HUES6 (cell line): ENCODE data around the gene GHRL.

Source experiments
- H3K27ac ChIP-seq: 2 replicates; pipeline ENCODE4 v1.7.0; 2013; ENCODE audit warnings: low read depth, mild to moderate bottlenecking, low read length, inconsistent platforms
- H3K27me3 ChIP-seq: 2 replicates; pipeline ENCODE4 v1.6.1; 2013; ENCODE audit warnings: low read length; ENCODE audit not compliant: control insufficient read depth, insufficient read depth
- H3K36me3 ChIP-seq: 2 replicates; pipeline ENCODE4 v1.6.1; 2013; ENCODE audit warnings: low read length; ENCODE audit not compliant: control insufficient read depth, insufficient read depth
- H3K4me1 ChIP-seq: 2 replicates; pipeline ENCODE4 v1.6.1; 2013; ENCODE audit warnings: low read length; ENCODE audit not compliant: control insufficient read depth, insufficient read depth
- H3K4me3 ChIP-seq: 2 replicates; pipeline ENCODE4 v1.5.1; 2013; ENCODE audit warnings: low read depth, low read length
- H3K9ac ChIP-seq: one replicate; pipeline ENCODE4 v1.6.1; 2013; ENCODE audit warnings: mild to moderate bottlenecking, low read length
- H3K9me3 ChIP-seq: 2 replicates; pipeline ENCODE4 v1.6.1; 2013; ENCODE audit warnings: low read depth, low read length; ENCODE audit not compliant: control insufficient read depth, insufficient read depth

GHRL gene

DNA sequence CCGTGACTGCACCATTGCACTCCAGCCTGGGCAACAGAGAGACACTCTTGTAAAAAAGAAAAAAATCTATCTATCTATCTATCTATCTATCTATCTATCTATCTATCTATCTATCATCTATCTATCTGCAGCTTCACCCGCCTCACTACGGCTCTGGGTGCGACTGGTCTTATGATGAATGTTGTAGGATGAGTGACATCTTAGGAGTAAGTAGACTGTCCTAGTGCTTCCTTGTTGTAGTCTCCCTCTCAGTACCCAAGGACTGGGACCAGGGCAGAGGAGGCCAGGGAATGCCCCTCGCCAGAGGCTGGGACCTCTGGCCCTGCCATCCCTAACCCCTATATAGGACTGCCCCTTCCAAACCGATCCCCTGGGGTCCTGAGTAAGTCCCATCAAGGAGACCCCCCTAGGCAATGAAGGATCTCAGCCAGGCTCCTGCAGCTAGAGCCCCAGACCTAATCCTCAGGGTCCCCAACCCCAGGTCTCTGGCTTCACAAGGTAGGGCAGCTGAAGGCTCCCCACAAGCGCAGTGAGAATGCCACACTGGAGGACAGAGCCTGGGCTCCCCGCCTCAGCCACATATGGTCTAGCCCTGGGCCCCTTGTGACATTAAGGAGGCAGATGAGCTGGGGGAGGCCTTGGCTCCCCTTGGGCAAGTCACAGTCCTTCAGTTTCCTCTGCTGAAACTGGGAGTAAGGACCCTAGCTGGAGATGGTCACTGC, 29.0 kb upstream of the GHRL start:
- H3K27me3 ChIP-seq: peaks cover 24% of the 10 kb centered on the region; the same call in 1 of the 2 replicates
- no peak overlapping the region for H3K9ac ChIP-seq
- H3K27ac ChIP-seq: no peak overlapping the region
- H3K9me3 ChIP-seq: no peaks in the 10 kb centered on the region
- no peak overlapping the region for H3K4me3 ChIP-seq
- H3K4me1 ChIP-seq: no peaks in the 10 kb centered on the region
- peaks cover 24% of the 10 kb centered on the region for H3K36me3 ChIP-seq

DNA sequence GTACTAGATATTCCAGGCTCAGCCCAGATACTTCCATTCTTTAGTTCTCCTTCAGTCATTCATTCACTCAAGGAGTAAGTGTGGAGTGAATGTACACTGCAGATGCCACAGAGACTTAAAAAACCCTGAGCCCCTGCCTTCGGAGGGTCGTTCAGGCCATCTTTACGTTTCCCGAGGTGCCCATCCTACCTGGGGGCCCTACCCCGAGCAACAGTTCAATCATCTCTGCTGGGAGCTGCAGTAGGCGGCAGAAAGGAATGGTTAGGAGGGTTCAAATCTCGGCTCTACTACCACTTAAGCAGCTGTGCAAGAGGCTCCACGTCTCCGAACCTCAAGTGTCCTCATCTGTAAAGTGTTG, 27.6 kb upstream of the GHRL start:
- Histone ChIP-seq H3K27ac (peak overlapping the region; percentile 84), H3K4me1 (no peaks in the 10 kb centered on the region), H3K9ac (peak overlapping the region; percentile 97), H3K9me3 (no peaks in the 10 kb centered on the region), H3K4me3 (peak overlapping the region; percentile 91), H3K36me3 (peaks cover 37% of the 10 kb centered on the region), H3K27me3 (peaks cover 10% of the 10 kb centered on the region; the same call in 1 of the 2 replicates)

DNA sequence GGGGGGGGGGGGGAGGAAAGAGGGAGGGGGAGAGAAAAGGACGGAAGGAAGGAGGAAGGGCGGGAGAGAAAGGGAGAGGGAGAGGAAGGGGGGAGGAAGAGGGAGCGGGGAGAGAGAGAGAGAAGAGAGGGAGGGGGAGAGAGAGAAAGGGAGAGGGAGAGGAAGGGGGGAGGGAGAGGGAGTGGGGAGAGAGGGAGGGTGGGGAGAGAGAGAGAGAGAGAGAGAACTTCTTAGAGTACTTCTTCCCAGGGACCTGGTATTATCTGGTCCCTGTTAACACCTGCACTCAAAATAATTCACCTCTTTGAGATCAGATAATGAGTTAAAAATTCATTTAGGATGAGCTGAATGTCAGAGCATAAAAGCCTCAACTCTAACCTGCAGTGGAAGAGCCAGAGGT, 27.1 kb upstream of the GHRL start:
- H3K4me1 ChIP-seq: no peaks in the 10 kb centered on the region
- peaks cover 7% of the 10 kb centered on the region; the same call in 1 of the 2 replicates for H3K27me3 ChIP-seq
- H3K36me3 ChIP-seq: peaks cover 42% of the 10 kb centered on the region
- H3K4me3 ChIP-seq: peak overlapping the region; percentile 91
- no peak overlapping the region for H3K27ac ChIP-seq
- no peaks in the 10 kb centered on the region for H3K9me3 ChIP-seq
- peak overlapping the region; percentile 97 for H3K9ac ChIP-seq

DNA sequence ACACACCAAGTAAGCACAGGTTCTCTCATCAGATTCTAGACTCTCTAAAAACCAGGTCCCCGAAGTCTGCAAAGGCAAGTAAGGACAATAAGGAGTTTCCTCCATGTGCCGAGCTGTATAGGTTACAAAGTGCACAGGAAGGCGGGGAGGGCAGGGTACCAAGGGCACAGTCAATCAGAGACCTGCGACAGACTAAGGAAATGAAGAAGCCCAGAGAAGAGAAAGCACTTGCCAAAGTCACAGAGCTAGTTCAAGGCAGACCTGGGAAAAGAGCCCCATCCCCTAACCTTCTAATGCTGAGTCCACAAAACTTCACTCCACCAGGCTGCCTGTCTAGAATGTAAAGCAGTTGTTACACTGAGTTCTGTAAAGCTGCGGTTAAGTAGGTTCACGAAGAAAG, 26.5 kb upstream of the GHRL start:
- H3K27me3 ChIP-seq: peaks cover 1% of the 10 kb centered on the region; the same call in 1 of the 2 replicates
- no peak overlapping the region for H3K9ac ChIP-seq
- no peaks in the 10 kb centered on the region for H3K4me1 ChIP-seq

DNA sequence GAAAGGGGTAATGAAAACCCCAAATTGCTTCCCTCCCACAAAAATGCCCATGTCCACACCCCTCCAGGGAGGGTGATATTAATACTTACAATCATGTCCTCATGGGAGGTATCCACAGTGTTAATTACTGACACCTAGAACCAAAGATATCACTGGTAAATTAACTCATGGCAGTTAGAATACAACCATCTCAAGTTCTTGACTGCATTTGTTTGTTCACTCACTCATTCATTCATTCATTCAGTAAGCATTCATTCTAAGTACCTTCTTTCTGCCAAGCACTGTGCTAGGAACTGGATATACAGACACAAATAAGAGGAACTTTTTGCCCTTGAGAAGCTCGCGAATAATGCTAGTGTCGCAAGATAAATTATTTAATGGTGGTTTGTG, 25.2 kb upstream of the GHRL start:
- no peaks in the 10 kb centered on the region for H3K27me3 ChIP-seq
- no peak overlapping the region for H3K9ac ChIP-seq
- no peaks in the 10 kb centered on the region for H3K9me3 ChIP-seq
- H3K27ac ChIP-seq: no peak overlapping the region
- H3K4me3 ChIP-seq: no peak overlapping the region
- no peaks in the 10 kb centered on the region for H3K4me1 ChIP-seq
- peaks cover 60% of the 10 kb centered on the region for H3K36me3 ChIP-seq

More for the DNA sequence above, 26.5 kb upstream of the GHRL start:
- Histone ChIP-seq H3K9me3 (no peaks in the 10 kb centered on the region), H3K27ac (no peak overlapping the region), H3K36me3 (peaks cover 47% of the 10 kb centered on the region), H3K4me3 (peak overlapping the region; percentile 91; the same call in 1 of the 2 replicates)

DNA sequence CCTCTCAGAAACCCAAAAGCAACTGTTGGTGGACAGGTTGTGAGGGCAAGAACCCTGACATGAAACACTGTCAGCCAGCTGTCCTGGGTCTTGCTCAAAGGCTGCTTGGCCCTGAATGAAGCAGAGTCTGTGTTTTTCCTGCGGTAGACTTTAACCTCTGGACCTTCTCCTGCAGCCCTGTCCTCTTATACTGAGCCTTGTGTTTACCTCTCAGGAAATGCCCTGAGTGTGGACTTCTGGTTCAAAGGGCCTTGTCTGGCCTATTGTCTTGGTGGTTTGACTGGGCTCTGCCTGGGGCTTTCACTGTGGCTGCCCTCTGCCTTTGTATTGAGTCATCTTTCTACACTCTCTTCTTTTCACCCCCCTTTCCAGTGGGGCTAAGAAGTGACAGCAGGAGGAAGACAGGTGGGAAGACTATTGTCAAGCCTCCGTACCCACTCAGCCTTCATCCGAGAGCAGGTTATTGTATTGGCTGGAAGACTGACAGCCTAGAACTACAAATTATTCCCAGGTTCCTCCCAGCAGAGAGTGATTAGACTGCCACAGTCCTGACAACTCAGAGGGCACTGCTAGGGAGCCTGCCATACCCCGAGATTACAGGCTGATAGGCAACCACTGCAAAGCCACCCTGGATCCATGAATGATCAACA, 24.7 kb upstream of the GHRL start:
- peaks cover 65% of the 10 kb centered on the region for H3K36me3 ChIP-seq

DNA sequence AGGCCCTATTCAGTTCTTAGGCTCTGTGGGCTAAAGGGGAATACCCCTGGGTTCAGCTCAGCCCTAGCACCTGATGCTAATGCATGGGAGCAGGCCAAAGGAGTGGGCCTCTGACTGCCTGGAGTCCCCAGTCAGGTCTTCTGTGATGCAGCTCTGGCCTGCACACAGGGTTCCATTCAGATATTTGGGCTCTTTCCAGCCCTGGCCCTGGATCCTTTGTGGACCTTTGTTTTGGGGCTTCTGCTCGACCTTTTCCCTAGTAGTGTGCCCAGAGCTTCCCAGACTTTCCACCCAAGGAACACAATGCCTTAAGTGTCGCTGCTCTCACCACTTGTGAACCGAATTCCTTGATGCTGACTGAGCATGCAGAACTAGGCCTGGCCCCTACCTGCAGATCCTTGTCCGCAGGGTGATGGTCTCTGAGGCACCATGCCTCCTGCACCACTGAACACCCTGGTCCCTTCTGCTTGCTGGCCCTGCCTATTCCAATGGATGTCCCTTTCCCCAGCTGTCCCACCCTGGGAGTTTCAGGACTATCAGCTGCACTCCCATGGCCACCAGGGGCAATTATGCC, 23.1 kb upstream of the GHRL start:
- H3K27me3 ChIP-seq: no peaks in the 10 kb centered on the region
- no peak overlapping the region for H3K9ac ChIP-seq
- H3K4me3 ChIP-seq: no peak overlapping the region
- no peak overlapping the region for H3K27ac ChIP-seq
- no peaks in the 10 kb centered on the region for H3K9me3 ChIP-seq
- H3K4me1 ChIP-seq: no peaks in the 10 kb centered on the region
- peaks cover 81% of the 10 kb centered on the region for H3K36me3 ChIP-seq

More for the DNA sequence above, 24.7 kb upstream of the GHRL start:
- Histone ChIP-seq H3K9ac (no peak overlapping the region), H3K4me3 (no peak overlapping the region), H3K27me3 (no peaks in the 10 kb centered on the region), H3K27ac (no peak overlapping the region), H3K4me1 (no peaks in the 10 kb centered on the region), H3K9me3 (no peaks in the 10 kb centered on the region)

DNA sequence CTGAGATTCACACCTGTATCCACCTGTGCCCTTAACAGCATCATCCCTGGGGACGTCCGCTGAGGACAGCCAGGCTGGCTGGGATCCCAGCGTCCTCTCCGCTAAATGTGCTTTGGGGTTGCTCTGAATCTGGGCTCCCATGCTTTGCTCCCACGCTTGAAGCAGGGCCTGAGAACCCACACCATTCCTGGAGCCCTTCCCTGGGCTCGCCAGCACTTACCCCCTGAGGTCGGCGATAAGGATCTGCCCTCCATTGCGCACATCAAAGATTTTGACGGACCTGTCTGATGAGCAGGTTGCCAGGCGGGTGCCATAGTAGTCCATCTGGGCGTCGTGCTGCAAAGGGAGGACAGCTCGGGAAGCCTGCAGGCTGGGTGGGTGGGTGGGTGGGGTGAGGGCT, 22.4 kb upstream of the GHRL start:
- no peak overlapping the region for H3K4me3 ChIP-seq
- H3K27ac ChIP-seq: no peak overlapping the region
- no peaks in the 10 kb centered on the region for H3K27me3 ChIP-seq
- H3K9me3 ChIP-seq: no peaks in the 10 kb centered on the region
- H3K4me1 ChIP-seq: no peaks in the 10 kb centered on the region
- no peak overlapping the region for H3K9ac ChIP-seq
- peaks cover 88% of the 10 kb centered on the region for H3K36me3 ChIP-seq

DNA sequence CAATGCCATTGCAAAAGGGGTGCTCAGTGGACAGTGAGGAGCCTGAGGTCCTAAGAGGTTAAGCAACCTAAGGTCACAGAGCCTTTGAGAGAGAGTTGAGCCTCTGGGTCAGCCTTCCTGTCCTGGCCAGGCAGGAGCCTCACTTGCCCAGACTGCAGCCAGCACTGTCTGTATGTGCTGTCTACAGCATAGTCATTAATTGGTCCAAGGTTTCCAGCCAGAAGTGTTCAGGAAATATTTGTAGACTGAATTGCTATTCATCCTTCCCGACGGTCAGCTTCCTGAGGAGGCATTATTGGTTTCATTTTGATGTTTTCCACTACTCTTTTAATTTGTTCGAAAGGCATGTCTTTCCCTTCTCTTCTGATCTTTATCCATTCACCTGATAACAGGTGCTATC, 20.1 kb upstream of the GHRL start:
- H3K9me3 ChIP-seq: no peaks in the 10 kb centered on the region
- H3K4me3 ChIP-seq: no peak overlapping the region
- no peak overlapping the region for H3K9ac ChIP-seq
- H3K4me1 ChIP-seq: no peaks in the 10 kb centered on the region
- H3K36me3 ChIP-seq: peaks cover 96% of the 10 kb centered on the region
- H3K27ac ChIP-seq: no peak overlapping the region
- no peaks in the 10 kb centered on the region for H3K27me3 ChIP-seq

DNA sequence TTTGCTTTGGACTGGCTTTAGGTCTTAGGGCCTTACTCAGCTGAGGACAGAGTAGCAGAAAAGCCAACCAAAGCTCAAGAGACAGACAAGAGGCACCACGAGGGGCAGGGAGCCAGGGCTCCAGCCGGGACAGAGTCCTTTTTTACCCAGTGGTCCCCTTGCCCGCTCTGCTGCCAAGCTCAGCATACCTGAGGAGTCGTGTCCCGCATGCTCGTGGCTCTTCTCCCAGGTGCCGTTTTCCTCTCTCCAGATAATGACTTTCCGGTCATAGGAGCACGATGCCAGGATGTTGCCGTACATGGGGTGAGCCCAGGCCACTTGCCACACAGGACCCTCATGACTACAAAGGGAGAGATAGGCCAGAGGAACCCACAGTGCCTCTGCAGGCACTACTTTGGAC, 19.6 kb upstream of the GHRL start:
- H3K36me3 ChIP-seq: peaks cover 96% of the 10 kb centered on the region
- H3K4me3 ChIP-seq: no peak overlapping the region

DNA sequence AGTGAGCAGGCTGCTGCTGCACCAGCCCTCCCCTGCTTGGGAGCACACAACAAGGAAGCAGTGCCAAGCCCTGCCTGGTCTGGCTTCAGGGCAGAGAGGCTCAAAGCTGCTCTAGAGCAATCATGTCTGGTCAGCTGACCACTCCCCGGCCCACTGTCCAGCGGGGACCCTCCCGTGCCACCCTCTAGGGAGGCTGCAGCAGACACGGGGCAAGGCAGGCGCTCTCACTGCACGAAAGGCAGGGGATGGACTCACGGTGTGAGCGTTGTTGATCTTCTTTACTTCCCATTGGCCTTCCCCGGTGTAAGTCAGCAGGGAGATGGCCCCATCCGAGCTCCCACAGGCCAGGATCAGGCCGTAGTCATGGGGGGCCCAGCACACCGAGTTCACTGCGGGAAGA, 19.0 kb upstream of the GHRL start:
- H3K9ac ChIP-seq: no peak overlapping the region
- H3K27ac ChIP-seq: no peak overlapping the region
- H3K4me3 ChIP-seq: no peak overlapping the region
- no peaks in the 10 kb centered on the region for H3K27me3 ChIP-seq
- peaks cover 96% of the 10 kb centered on the region for H3K36me3 ChIP-seq
- no peaks in the 10 kb centered on the region for H3K4me1 ChIP-seq
- no peaks in the 10 kb centered on the region for H3K9me3 ChIP-seq

More for the DNA sequence above, 19.6 kb upstream of the GHRL start:
- Histone ChIP-seq H3K4me1 (no peaks in the 10 kb centered on the region), H3K9ac (no peak overlapping the region), H3K27me3 (no peaks in the 10 kb centered on the region), H3K27ac (no peak overlapping the region), H3K9me3 (no peaks in the 10 kb centered on the region)
